GM23248 (cell line): Measurements from ENCODE around the gene RPRD2. TPM values are rescaled to one million over a fixed set of nuclear protein-coding genes. Genes with fewer than 3 reads are reported as not detected.

ENCODE experiments used
- DNase-seq: peaks from one replicate; pipeline ENCODE4 v3.0.0-alpha.2; 2015
- H2AFZ ChIP-seq: fragments of 200-600 bp; sonication (generic); 2 replicates; pipeline ENCODE4 v1.6.1; 2016; ENCODE audit warnings: antibody characterized with exemption
- H3F3A ChIP-seq: fragments of 200-600 bp; sonication (generic); 2 replicates; pipeline ENCODE4 v1.6.1; 2016; ENCODE audit warnings: mild to moderate bottlenecking, antibody characterized with exemption, mixed run types; ENCODE audit not compliant: insufficient read depth
- H3K27ac ChIP-seq: fragments of 200-600 bp; sonication (generic); 2 replicates; pipeline ENCODE4 v1.5.1; 2016; ENCODE audit warnings: mild to moderate bottlenecking
- H3K27me3 ChIP-seq: fragments of 200-600 bp; sonication (generic); replicated peaks from 2 replicates; pipeline ENCODE4 v1.6.1; 2016; ENCODE audit warnings: mild to moderate bottlenecking; ENCODE audit not compliant: insufficient read depth
- H3K36me3 ChIP-seq: fragments of 200-600 bp; sonication (generic); 2 replicates; pipeline ENCODE4 v1.6.1; 2016; ENCODE audit warnings: low read depth, mild to moderate bottlenecking
- H3K4me1 ChIP-seq: fragments of 200-600 bp; sonication (generic); 2 replicates; pipeline ENCODE4 v1.6.1; 2016; ENCODE audit warnings: mild to moderate bottlenecking; ENCODE audit not compliant: insufficient read depth
- H3K4me2 ChIP-seq: fragments of 200-600 bp; sonication (generic); one replicate; pipeline ENCODE4 v1.6.1; 2016; ENCODE audit warnings: mild to moderate bottlenecking; ENCODE audit not compliant: unreplicated experiment
- H3K4me3 ChIP-seq: fragments of 200-600 bp; sonication (generic); 2 replicates; pipeline ENCODE4 v1.5.1; 2016; ENCODE audit warnings: mild to moderate bottlenecking
- H3K79me2 ChIP-seq: fragments of 200-600 bp; sonication (generic); 2 replicates; pipeline ENCODE4 v1.6.1; 2016; ENCODE audit warnings: mild to moderate bottlenecking; ENCODE audit not compliant: insufficient read depth
- H3K9ac ChIP-seq: fragments of 200-600 bp; sonication (generic); 2 replicates; pipeline ENCODE4 v1.6.1; 2016; ENCODE audit warnings: mild to moderate bottlenecking
- H3K9me2 ChIP-seq: fragments of 200-600 bp; sonication (generic); 2 replicates; pipeline ENCODE4 v1.6.1; 2016; ENCODE audit warnings: mixed run types, mild to moderate bottlenecking, moderate library complexity; ENCODE audit not compliant: insufficient read depth
- H3K9me3 ChIP-seq: fragments of 200-600 bp; sonication (generic); one replicate; pipeline ENCODE4 v1.6.1; 2017; ENCODE audit warnings: low read depth
- H4K20me1 ChIP-seq: fragments of 200-600 bp; sonication (generic); 2 replicates; pipeline ENCODE4 v1.6.0; 2016; ENCODE audit not compliant: insufficient read depth
- EZH2 ChIP-seq: fragments of 200-600 bp; sonication (generic); IDR thresholded peaks from 2 replicates; pipeline ENCODE4 v1.6.1; 2018; ENCODE audit warnings: antibody characterized with exemption, mild to moderate bottlenecking; ENCODE audit not compliant: insufficient read depth, poor library complexity, severe bottlenecking
- EZH2phosphoT487 ChIP-seq: fragments of 200-600 bp; sonication (generic); IDR thresholded peaks from 2 replicates; pipeline ENCODE4 v1.6.1; 2018; ENCODE audit warnings: antibody characterized with exemption, moderate library complexity, mild to moderate bottlenecking, low read depth; ENCODE audit not compliant: insufficient read depth
- WGBS, 2 experiments: methylation state at CpG; one replicate each; pipeline ENCODE4 v1.1.6; 2015 to 2017; ENCODE audit warnings: low lambda C conversion rate in 2 of 2, low coverage in 1 of 2; ENCODE audit errors: missing lambda C conversion rate in 2 of 2; 5-methylcytosine and 5-hydroxymethylcytosine counted together
- in situ Hi-C: fragments of 300-500 bp; cut with MboI; formaldehyde crosslinking; loops from 2 replicates; pipeline ENCODE4 v1.15.0; 2020
- polyA plus RNA-seq: library from polyadenylated mRNA; unstranded; fragments of >200 nt; fragmentation: Nextera tagmentation; extraction: Ambion mirVana; gene quantifications from 2 replicates; pipeline ENCODE4 v1.2.1, GENCODE V29; 2016
- total RNA-seq: library from RNA; depleted of rRNA; stranded (reverse); fragments of >200 nt; shearing (Covaris generic); gene quantifications from 2 replicates; pipeline ENCODE4 v1.2.3, GENCODE V29; 2014

The RPRD2 gene
- total and polyA plus RNA-seq, 2 experiments from 2014 or later = 7.8 to 16.5 TPM

GRCh38 chr1:150322310-150322709 lies 41.6 kb upstream of the RPRD2 start:
- H3K27ac ChIP-seq = peak overlapping the region; percentile 86
- H3K4me1 ChIP-seq = no peaks in the 10 kb centered on the region; the same call in 1 of the 2 replicates
- in situ Hi-C loops = no loop called here
- TF ChIP-seq EZH2 (no peak), EZH2phosphoT487 (no peak)
- H3K27me3 ChIP-seq = no peaks in the 10 kb centered on the region
- peak overlapping the region; percentile 87 for H2AFZ ChIP-seq
- H3K9ac ChIP-seq = peak overlapping the region; percentile 90
- H3K4me3 ChIP-seq = peak overlapping the region; percentile 86
- H3K9me3 ChIP-seq = no peaks in the 10 kb centered on the region
- no peaks in the 10 kb centered on the region for H3K9me2 ChIP-seq
- WGBS, 2 experiments = 46 to 54% methylated on average over 3 of the region's 3 CpGs
- no peaks in the 10 kb centered on the region for H3F3A ChIP-seq
- H3K36me3 ChIP-seq = peaks cover 19% of the 10 kb centered on the region
- no peaks in the 10 kb centered on the region for H4K20me1 ChIP-seq
- H3K79me2 ChIP-seq = peaks cover 57% of the 10 kb centered on the region
- DNase-seq = peak; percentile 83
- H3K4me2 ChIP-seq = peak overlapping the region; percentile 93

GRCh38 chr1:150332651-150333290 lies 31.2 kb upstream of the RPRD2 start:
- no peak overlapping the region for H3K4me2 ChIP-seq
- H3K27ac ChIP-seq = no peak overlapping the region
- H2AFZ ChIP-seq = no peak overlapping the region
- H3K4me3 ChIP-seq = no peak overlapping the region
- in situ Hi-C loops = no loop called here
- no peak for TF ChIP-seq EZH2
- 84 to 88% methylated on average over 7 of the region's 7 CpGs for WGBS, 2 experiments
- H3K36me3 ChIP-seq = peaks cover 55% of the 10 kb centered on the region
- no peak overlapping the region for H3K9ac ChIP-seq
- H3F3A ChIP-seq = no peaks in the 10 kb centered on the region
- DNase-seq = no peak
- no peaks in the 10 kb centered on the region for H3K4me1 ChIP-seq
- no peaks in the 10 kb centered on the region for H3K9me3 ChIP-seq
- H3K27me3 ChIP-seq = no peaks in the 10 kb centered on the region
- H3K9me2 ChIP-seq = no peaks in the 10 kb centered on the region
- H3K79me2 ChIP-seq = peaks cover 40% of the 10 kb centered on the region
- H4K20me1 ChIP-seq = no peaks in the 10 kb centered on the region

DNA sequence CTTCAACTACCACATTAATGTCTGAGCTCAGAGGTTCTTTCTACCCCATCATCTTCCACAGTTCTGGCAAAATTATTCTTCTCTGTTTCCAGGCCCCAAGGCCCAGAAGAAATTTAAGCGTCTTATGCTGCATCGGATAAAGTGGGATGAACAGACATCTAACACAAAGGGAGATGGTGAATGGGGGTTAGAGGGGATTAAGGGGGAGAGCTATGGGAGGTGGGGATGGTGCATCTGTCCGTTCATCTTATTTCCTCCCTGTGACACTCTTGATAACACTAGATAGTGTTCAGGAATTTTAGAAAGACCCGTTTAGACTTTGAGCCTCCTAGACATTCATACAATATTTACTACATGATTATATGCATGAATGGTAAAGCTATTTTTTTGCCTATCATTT lies 17.6 kb upstream of the RPRD2 start:
- Histone ChIP-seq H3K36me3 (peaks cover 69% of the 10 kb centered on the region), H3K4me2 (no peak overlapping the region), H3K4me3 (no peak overlapping the region), H2AFZ (no peak overlapping the region), H3K9me3 (no peaks in the 10 kb centered on the region), H3K27ac (no peak overlapping the region), H3F3A (no peaks in the 10 kb centered on the region), H3K9ac (no peak overlapping the region), H3K9me2 (no peaks in the 10 kb centered on the region), H3K79me2 (no peaks in the 10 kb centered on the region), H4K20me1 (no peaks in the 10 kb centered on the region), H3K27me3 (no peaks in the 10 kb centered on the region), H3K4me1 (no peaks in the 10 kb centered on the region)
- in situ Hi-C loops = no loop called here
- TF ChIP-seq EZH2 (no peak), EZH2phosphoT487 (no peak)
- no peak for DNase-seq
- WGBS, 2 experiments = 98% methylated on average over 4 of the region's 4 CpGs

GRCh38 chr1:150352866-150353265 lies 11.1 kb upstream of the RPRD2 start:
- H3F3A ChIP-seq = 0 out of 2 replicates have a peak, but pooled peaks cover 7% of the 10 kb centered on the region
- WGBS, 2 experiments = 91 to 93% methylated on average over 4 of the region's 4 CpGs

More at GRCh38 chr1:150352866-150353265, 11.1 kb upstream of the RPRD2 start:
- H3K4me2 ChIP-seq = no peak overlapping the region
- no peaks in the 10 kb centered on the region for H3K27me3 ChIP-seq
- H3K9me2 ChIP-seq = no peaks in the 10 kb centered on the region
- H3K4me3 ChIP-seq = no peak overlapping the region
- no peak overlapping the region for H2AFZ ChIP-seq
- no peak overlapping the region for H3K27ac ChIP-seq
- peaks cover 48% of the 10 kb centered on the region for H3K36me3 ChIP-seq
- no peaks in the 10 kb centered on the region for H3K79me2 ChIP-seq
- no peaks in the 10 kb centered on the region for H3K4me1 ChIP-seq
- TF ChIP-seq EZH2 (no peak), EZH2phosphoT487 (no peak)
- DNase-seq = no peak
- H3K9me3 ChIP-seq = no peaks in the 10 kb centered on the region
- H3K9ac ChIP-seq = no peak overlapping the region
- no peaks in the 10 kb centered on the region for H4K20me1 ChIP-seq
- in situ Hi-C loops = no loop called here
